Upper lobe of left lung (tissue), 6 donors: ENCODE data around the gene EXOC4. TPM values are rescaled to one million over a fixed set of nuclear protein-coding genes. Genes with fewer than 3 reads are reported as not detected.

Experiments
- ATAC-seq, 2 donors: fragments of 200-7000 bp; cut with Tn5 transposase; one replicate each; pipeline ENCODE4 v1.9.1; 2022; ENCODE audit warnings: mild to moderate bottlenecking in 2 of 2, moderate library complexity in 2 of 2; ENCODE audit not compliant: low FRiP score in 2 of 2
- DNase-seq, 2 donors: peaks; one replicate each; pipeline ENCODE4 v3.0.0-alpha.2; 2019 to 2020
- H3K27ac ChIP-seq, 4 donors: fragments of 200-600 bp; sonication (generic); one replicate each; pipeline ENCODE4 v1.5.1; 2016 to 2019
- H3K27me3 ChIP-seq, 4 donors: fragments of 200-600 bp; sonication (generic); one replicate each; pipeline ENCODE4 v1.5.1; 2017 to 2019
- H3K36me3 ChIP-seq, 4 donors: fragments of 200-600 bp; sonication (generic); one replicate each; pipeline ENCODE4 v1.5.1; 2016 to 2019
- H3K4me1 ChIP-seq, 4 donors: fragments of 200-600 bp; sonication (generic); one replicate each; pipeline ENCODE4 v1.5.1; 2018 to 2019
- H3K4me3 ChIP-seq, 4 donors: fragments of 200-600 bp; sonication (generic); one replicate each; pipeline ENCODE4 v1.5.1; 2017 to 2019; ENCODE audit warnings: mild to moderate bottlenecking in 2 of 4, moderate library complexity in 1 of 4
- H3K9me3 ChIP-seq, 4 donors: fragments of 200-600 bp; sonication (generic); one replicate each; pipeline ENCODE4 v1.5.1; 2018 to 2019
- CTCF ChIP-seq, 6 experiments: fragments of 450-650 bp in 4 of 6; fragments of 200-600 bp in 2 of 6; sonication (generic) in 2 of 6; IDR thresholded peaks; one replicate each; pipeline ENCODE4 v1.5.1; 2016 to 2019; ENCODE audit warnings: antibody characterized with exemption in 6 of 6
- EP300 ChIP-seq, 4 donors: sonication (generic); formaldehyde crosslinking; IDR thresholded peaks; one replicate each; pipeline ENCODE4 v1.5.1; 2017; ENCODE audit warnings: antibody characterized with exemption in 4 of 4, control low read depth in 2 of 4
- POLR2A ChIP-seq, 4 donors: fragments of 450-650 bp; IDR thresholded peaks; one replicate each; pipeline ENCODE4 v1.5.1; 2016 to 2017; ENCODE audit warnings: antibody characterized with exemption in 4 of 4, mild to moderate bottlenecking in 2 of 4
- POLR2AphosphoS5 ChIP-seq, 2 donors: sonication (generic); formaldehyde crosslinking; IDR thresholded peaks; one replicate each; pipeline ENCODE4 v1.5.1; 2017; ENCODE audit warnings: antibody characterized with exemption in 2 of 2
- WGBS, 2 donors: methylation state at CpG; one replicate each; pipeline ENCODE4 v1.1.5; 2017 to 2018; 5-methylcytosine and 5-hydroxymethylcytosine counted together
- total RNA-seq, 6 donors: library from RNA; depleted of rRNA in 4 of 6; stranded (reverse); fragments of >200 nt in 4 of 6; gene quantifications; one replicate each; pipeline versions ENCODE4 v1.1.0 to v1.2.1, GENCODE V29; 2016 to 2021
- donor health status: DM: no; HTN: no; CAD: no; lungs with moderate emphysema.
- donor health status: DM: no; HTN: yes; CAD: no; lungs with severe emphysema.

The EXOC4 gene
- total RNA-seq, 6 donors from 2014 or later = 56.3 to 325 (median 99.4) TPM

- no peaks in the 10 kb centered on the region for H3K9me3 ChIP-seq
- H3K27me3 ChIP-seq = no peaks in the 10 kb centered on the region
- H3K4me1 ChIP-seq = no peaks in the 10 kb centered on the region
- H3K36me3 ChIP-seq = no peaks in the 10 kb centered on the region
- DNase-seq (no peak), ATAC-seq (no peak)
- TF ChIP-seq POLR2A (IDR thresholded peaks at IDR 0.05) (no peak), EP300 (IDR thresholded peaks at IDR 0.05) (no peak), CTCF (IDR thresholded peaks at IDR 0.05) (no peak), POLR2AphosphoS5 (IDR thresholded peaks at IDR 0.05) (no peak)
- H3K4me3 ChIP-seq = no peak overlapping the region
- WGBS, 2 donors = 92 to 95% methylated on average over 4 of the region's 4 CpGs
- H3K27ac ChIP-seq = no peak overlapping the region
These were observed 309.7 kb downstream of the EXOC4 start for GRCh38 chr7:133562621-133563020.

GRCh38 chr7:133563251-133563650 lies 310.4 kb downstream of the EXOC4 start:
- 66 to 73% methylated on average over 5 of the region's 5 CpGs for WGBS, 2 donors
- ATAC-seq = no peak
- no peaks in the 10 kb centered on the region for H3K9me3 ChIP-seq

GRCh38 chr7:133564484-133564883 lies 311.6 kb downstream of the EXOC4 start:
- WGBS, 2 donors = 94 to 95% methylated on average over 2 of the region's 2 CpGs
- Histone ChIP-seq H3K27ac (no peak overlapping the region), H3K9me3 (no peaks in the 10 kb centered on the region), H3K27me3 (no peaks in the 10 kb centered on the region), H3K4me3 (no peak overlapping the region), H3K4me1 (no peaks in the 10 kb centered on the region), H3K36me3 (no peaks in the 10 kb centered on the region)
- no peak for ATAC-seq
- DNase-seq = no peak
- no peak for TF ChIP-seq POLR2AphosphoS5 (IDR thresholded peaks at IDR 0.05)
- TF ChIP-seq EP300 (IDR thresholded peaks at IDR 0.05) = no peak
- no peak for TF ChIP-seq POLR2A (IDR thresholded peaks at IDR 0.05)
- TF ChIP-seq CTCF (IDR thresholded peaks at IDR 0.05) = no peak

More at GRCh38 chr7:133563251-133563650, 310.4 kb downstream of the EXOC4 start:
- DNase-seq = no peak
- TF ChIP-seq CTCF (IDR thresholded peaks at IDR 0.05) (no peak), EP300 (IDR thresholded peaks at IDR 0.05) (no peak), POLR2A (IDR thresholded peaks at IDR 0.05) (no peak), POLR2AphosphoS5 (IDR thresholded peaks at IDR 0.05) (no peak)
- H3K27me3 ChIP-seq = no peaks in the 10 kb centered on the region
- no peak overlapping the region for H3K4me3 ChIP-seq
- no peak overlapping the region for H3K27ac ChIP-seq
- H3K36me3 ChIP-seq = no peaks in the 10 kb centered on the region
- no peaks in the 10 kb centered on the region for H3K4me1 ChIP-seq

GRCh38 chr7:133568544-133568943 lies 315.7 kb downstream of the EXOC4 start:
- Histone ChIP-seq H3K4me1 (no peaks in the 10 kb centered on the region), H3K27me3 (no peaks in the 10 kb centered on the region), H3K36me3 (no peaks in the 10 kb centered on the region), H3K9me3 (no peaks in the 10 kb centered on the region), H3K4me3 (no peak overlapping the region), H3K27ac (no peak overlapping the region)
- WGBS, 2 donors = 87 to 89% methylated on average over 3 of the region's 3 CpGs
- ATAC-seq = no peak
- no peak for DNase-seq
- TF ChIP-seq CTCF (IDR thresholded peaks at IDR 0.05) (no peak), POLR2AphosphoS5 (IDR thresholded peaks at IDR 0.05) (no peak), EP300 (IDR thresholded peaks at IDR 0.05) (no peak), POLR2A (IDR thresholded peaks at IDR 0.05) (no peak)

GRCh38 chr7:133570321-133570720 lies 317.4 kb downstream of the EXOC4 start:
- Histone ChIP-seq H3K27ac (no peak overlapping the region), H3K27me3 (no peaks in the 10 kb centered on the region), H3K9me3 (no peaks in the 10 kb centered on the region), H3K4me1 (no peaks in the 10 kb centered on the region), H3K36me3 (no peaks in the 10 kb centered on the region), H3K4me3 (no peak overlapping the region)
- WGBS, 2 donors = 85 to 92% methylated on average over 3 of the region's 3 CpGs
- DNase-seq = no peak
- no peak for ATAC-seq
- TF ChIP-seq CTCF (IDR thresholded peaks at IDR 0.05) (no peak), POLR2AphosphoS5 (IDR thresholded peaks at IDR 0.05) (no peak), POLR2A (IDR thresholded peaks at IDR 0.05) (no peak), EP300 (IDR thresholded peaks at IDR 0.05) (no peak)
